Activated CD4-positive, alpha-beta T cell treated with anti-CD3 and anti-CD28 coated beads, Interleukin-2, amount 10 ng/mL, durations not matched to agents 24 days and 14 days (primary cell): ENCODE results near the gene ACHE. TPM values are rescaled to one million over a fixed set of nuclear protein-coding genes. Genes with fewer than 3 reads are reported as not detected.

Experiments used
- DNase-seq: peaks from one replicate; pipeline ENCODE4 v3.0.0; 2022
- H3K27ac Mint-ChIP-seq: one replicate; pipeline ENCODE4 v1.8.0; 2022; ENCODE audit warnings: mild to moderate bottlenecking, mixed read lengths
- H3K27me3 Mint-ChIP-seq: one replicate; pipeline ENCODE4 v1.8.0; 2022; ENCODE audit warnings: mixed read lengths
- H3K36me3 Mint-ChIP-seq: one replicate; pipeline ENCODE4 v1.8.0; 2022; ENCODE audit warnings: low read depth, mild to moderate bottlenecking, mixed read lengths
- H3K4me1 Mint-ChIP-seq: one replicate; pipeline ENCODE4 v1.8.0; 2021; ENCODE audit warnings: mixed read lengths
- H3K4me3 Mint-ChIP-seq: one replicate; pipeline ENCODE4 v1.8.0; 2022; ENCODE audit warnings: mild to moderate bottlenecking, moderate library complexity, mixed read lengths
- H3K9me3 Mint-ChIP-seq: one replicate; pipeline ENCODE4 v1.8.0; 2021; ENCODE audit warnings: mixed read lengths
- intact Hi-C: fragments of 100-400 bp; cut with micrococcal nuclease; formaldehyde crosslinking; loops from one replicate; pipeline ENCODE4 v1.15.1; 2023
- total RNA-seq: library from RNA; stranded (reverse); gene quantifications from 2 replicates; pipeline ENCODE4 v1.2.3, GENCODE V29; 2022

Gene ACHE
- total RNA-seq, 1 donor from 2014 or later: not detected

GRCh38 chr7:100867776-100868485 lies 27.8 kb downstream of the ACHE start:
- peak overlapping the region; percentile 99 for H3K4me3 Mint-ChIP-seq
- intact Hi-C loops: loop anchor here (1.0 to 2.0 kb wide), 2 partner anchors 16 to 31 kb away; partner anchors contain the start of gene SLC12A9
- H3K27me3 Mint-ChIP-seq: no peaks in the 10 kb centered on the region

DNA sequence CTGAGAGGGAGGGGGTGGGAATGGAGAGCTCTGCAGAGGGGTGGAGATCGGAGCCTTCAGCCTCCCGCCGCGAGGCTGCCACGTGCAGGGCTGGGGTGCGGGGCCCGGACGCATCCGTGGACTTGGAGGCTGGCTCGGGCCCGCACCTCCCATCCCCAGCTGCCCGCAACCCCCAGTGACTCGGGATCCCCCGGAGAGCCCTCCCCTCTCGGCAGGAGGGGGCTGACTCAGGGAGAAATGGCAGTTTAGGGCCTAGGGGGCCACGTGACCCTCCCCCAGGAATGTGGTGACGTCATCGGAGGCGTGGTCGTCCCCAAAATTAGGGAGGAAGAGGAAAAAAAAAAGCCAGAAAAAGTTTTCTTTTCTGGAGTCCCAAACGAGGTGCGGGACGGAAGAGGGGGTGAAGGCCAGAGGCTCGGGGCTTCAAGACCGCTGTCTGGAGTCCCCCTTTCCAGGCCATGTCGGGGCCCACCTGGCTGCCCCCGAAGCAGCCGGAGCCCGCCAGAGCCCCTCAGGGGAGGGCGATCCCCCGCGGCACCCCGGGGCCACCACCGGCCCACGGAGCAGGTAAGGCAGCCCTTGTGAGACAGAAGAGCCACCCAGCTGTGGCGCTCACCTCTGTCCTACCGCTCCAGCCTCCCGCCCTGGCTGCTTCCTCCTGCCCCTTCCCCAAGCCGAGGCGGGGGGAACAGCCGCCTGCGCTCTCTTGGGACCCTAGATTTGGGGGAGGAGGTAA lies 28.5 kb downstream of the ACHE start, which contains the start of gene TRIP6:
TRIP6 (plus strand) TSS at position 348 of the 736 bp plus-strand sequence; CDS start at position 459, 111 bp downstream.
- Mint-ChIP-seq H3K9me3 (no peaks in the 10 kb centered on the region), H3K4me3 (peak within 1 kb of the TSS; percentile 99), H3K27ac (peak within 1 kb of the TSS; percentile 98), H3K36me3 (peaks cover 36% of the 10 kb centered on the region), H3K4me1 (peaks cover 12% of the 10 kb centered on the region), H3K27me3 (no peaks in the 10 kb centered on the region)
- peak; percentile 89 for DNase-seq
- intact Hi-C loops: loop anchor here (1.0 to 2.0 kb wide), 2 partner anchors 15 to 30 kb away; partner anchors contain the start of gene SLC12A9

More at GRCh38 chr7:100867776-100868485, 27.8 kb downstream of the ACHE start:
- H3K27ac Mint-ChIP-seq: peak overlapping the region; percentile 88
- H3K4me1 Mint-ChIP-seq: peaks cover 15% of the 10 kb centered on the region
- no peaks in the 10 kb centered on the region for H3K9me3 Mint-ChIP-seq
- H3K36me3 Mint-ChIP-seq: peaks cover 34% of the 10 kb centered on the region
- DNase-seq: peak; percentile 61

- H3K4me3 Mint-ChIP-seq: peak overlapping the region; percentile 99
- intact Hi-C loops: loop anchor here (1.0 to 2.0 kb wide), 2 partner anchors 14 to 30 kb away; partner anchors contain the start of gene SLC12A9
- peak overlapping the region; percentile 98 for H3K27ac Mint-ChIP-seq
- peaks cover 12% of the 10 kb centered on the region for H3K4me1 Mint-ChIP-seq
- no peaks in the 10 kb centered on the region for H3K9me3 Mint-ChIP-seq
- H3K27me3 Mint-ChIP-seq: no peaks in the 10 kb centered on the region
- peaks cover 36% of the 10 kb centered on the region for H3K36me3 Mint-ChIP-seq
- DNase-seq: no peak
Observed at GRCh38 chr7:100866729-100867039, 29.0 kb downstream of the ACHE start.

DNA sequence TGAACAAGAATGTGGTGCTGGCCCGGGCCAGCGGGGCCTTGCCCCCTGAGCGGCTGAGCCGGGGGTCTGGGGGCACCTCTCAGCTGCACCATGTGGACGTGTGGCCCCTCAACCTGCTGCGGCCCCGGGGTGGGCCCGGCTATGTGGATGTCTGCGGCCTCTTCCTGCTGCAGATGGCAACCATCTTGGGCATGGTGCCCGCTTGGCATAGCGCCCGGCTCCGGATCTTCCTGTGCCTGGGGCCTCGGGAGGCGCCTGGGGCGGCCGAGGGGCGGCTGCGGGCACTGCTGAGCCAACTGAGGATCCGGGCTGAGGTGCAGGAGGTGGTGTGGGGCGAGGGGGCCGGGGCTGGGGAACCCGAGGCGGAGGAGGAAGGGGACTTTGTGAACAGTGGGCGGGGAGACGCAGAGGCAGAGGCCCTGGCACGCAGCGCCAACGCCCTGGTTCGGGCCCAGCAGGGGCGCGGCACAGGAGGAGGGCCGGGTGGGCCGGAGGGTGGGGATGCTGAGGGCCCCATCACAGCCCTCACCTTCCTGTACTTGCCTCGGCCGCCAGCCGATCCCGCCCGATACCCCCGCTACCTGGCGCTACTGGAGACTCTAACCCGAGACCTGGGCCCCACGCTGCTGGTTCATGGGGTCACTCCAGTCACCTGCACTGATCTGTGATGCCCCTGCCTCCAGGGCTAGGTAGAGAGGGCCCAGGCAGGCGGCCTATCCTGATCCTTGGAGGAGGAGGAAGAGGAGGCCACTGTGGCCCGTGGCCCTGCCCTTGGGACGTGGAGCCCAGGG lies 29.6 kb downstream of the ACHE start:
- Mint-ChIP-seq H3K4me1 (peaks cover 8% of the 10 kb centered on the region), H3K27ac (peak overlapping the region; percentile 98), H3K4me3 (peak overlapping the region; percentile 99), H3K9me3 (no peaks in the 10 kb centered on the region), H3K36me3 (peaks cover 31% of the 10 kb centered on the region), H3K27me3 (no peaks in the 10 kb centered on the region)
- intact Hi-C loops: loop anchor here (2.0 kb wide), 1 partner anchor 29 kb away; no protein-coding TSS in a partner anchor
- DNase-seq: peak; percentile 67

GRCh38 chr7:100865372-100865911 lies 30.2 kb downstream of the ACHE start:
- intact Hi-C loops: no loop called here
- no peaks in the 10 kb centered on the region for H3K9me3 Mint-ChIP-seq
- no peak overlapping the region for H3K27ac Mint-ChIP-seq
- peaks cover 33% of the 10 kb centered on the region for H3K36me3 Mint-ChIP-seq
- H3K4me1 Mint-ChIP-seq: peaks cover 7% of the 10 kb centered on the region
- no peak overlapping the region for H3K4me3 Mint-ChIP-seq
- H3K27me3 Mint-ChIP-seq: no peaks in the 10 kb centered on the region
- DNase-seq: no peak

- intact Hi-C loops: no loop called here
- peaks cover 41% of the 10 kb centered on the region for H3K36me3 Mint-ChIP-seq
- no peaks in the 10 kb centered on the region for H3K27me3 Mint-ChIP-seq
- no peak overlapping the region for H3K4me3 Mint-ChIP-seq
- peak overlapping the region; percentile 41 for H3K27ac Mint-ChIP-seq
- H3K4me1 Mint-ChIP-seq: peaks cover 7% of the 10 kb centered on the region
- DNase-seq: no peak
- H3K9me3 Mint-ChIP-seq: no peaks in the 10 kb centered on the region
Observed at GRCh38 chr7:100864263-100864845, 31.3 kb downstream of the ACHE start.

- H3K4me1 Mint-ChIP-seq: peaks cover 7% of the 10 kb centered on the region
- no peaks in the 10 kb centered on the region for H3K9me3 Mint-ChIP-seq
- no peak overlapping the region for H3K27ac Mint-ChIP-seq
- no peaks in the 10 kb centered on the region for H3K27me3 Mint-ChIP-seq
- H3K36me3 Mint-ChIP-seq: peaks cover 44% of the 10 kb centered on the region
- intact Hi-C loops: no loop called here
- DNase-seq: no peak
- no peak overlapping the region for H3K4me3 Mint-ChIP-seq
Observed at GRCh38 chr7:100863406-100863950, 32.2 kb downstream of the ACHE start.

- Mint-ChIP-seq H3K27me3 (no peaks in the 10 kb centered on the region), H3K9me3 (no peaks in the 10 kb centered on the region), H3K36me3 (peaks cover 44% of the 10 kb centered on the region), H3K4me3 (no peak overlapping the region), H3K27ac (no peak overlapping the region), H3K4me1 (no peaks in the 10 kb centered on the region)
- DNase-seq: no peak
- intact Hi-C loops: no loop called here
Observed at GRCh38 chr7:100861616-100861985, 34.1 kb downstream of the ACHE start.

DNA sequence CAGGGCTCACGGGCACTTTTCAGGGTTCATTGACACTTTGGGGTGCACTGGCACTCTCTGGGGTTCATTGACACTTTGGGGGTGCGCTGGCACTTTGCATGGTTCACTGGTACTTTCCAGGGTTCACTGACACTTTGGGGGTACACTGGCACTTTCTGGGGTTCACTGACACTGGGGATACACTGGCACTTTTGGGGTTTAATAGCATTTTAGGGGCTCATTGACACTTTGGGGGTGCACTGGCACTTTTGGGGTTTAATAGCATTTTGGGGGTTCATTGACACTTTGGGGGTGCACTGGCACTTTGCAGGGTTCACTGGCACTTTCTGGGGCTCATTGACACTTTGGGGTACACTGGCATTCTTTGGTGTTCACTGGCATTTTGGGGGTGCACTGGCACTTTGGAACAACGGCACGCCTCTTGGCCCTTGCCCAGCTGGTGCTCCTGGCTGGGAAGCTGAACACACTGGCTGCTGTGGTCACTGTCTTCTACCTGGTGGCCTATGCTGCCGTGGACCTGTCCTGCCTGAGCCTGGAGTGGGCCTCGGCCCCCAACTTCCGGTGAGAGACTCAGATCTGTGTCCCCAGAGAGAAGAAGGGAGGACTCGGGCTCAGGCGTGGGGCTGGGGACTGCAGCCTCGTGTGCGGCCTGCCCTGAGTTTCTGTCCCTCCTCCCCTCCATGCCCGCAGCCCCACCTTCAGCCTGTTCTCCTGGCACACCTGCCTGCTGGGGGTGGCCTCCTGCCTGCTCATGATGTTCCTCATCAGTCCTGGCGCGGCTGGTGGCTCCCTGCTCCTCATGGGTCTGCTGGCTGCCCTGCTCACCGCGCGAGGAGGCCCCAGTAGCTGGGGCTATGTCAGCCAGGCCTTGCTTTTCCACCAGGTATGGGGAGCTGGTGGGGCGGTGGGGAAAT lies 34.7 kb downstream of the ACHE start:
- peaks cover 44% of the 10 kb centered on the region for H3K36me3 Mint-ChIP-seq

DNA sequence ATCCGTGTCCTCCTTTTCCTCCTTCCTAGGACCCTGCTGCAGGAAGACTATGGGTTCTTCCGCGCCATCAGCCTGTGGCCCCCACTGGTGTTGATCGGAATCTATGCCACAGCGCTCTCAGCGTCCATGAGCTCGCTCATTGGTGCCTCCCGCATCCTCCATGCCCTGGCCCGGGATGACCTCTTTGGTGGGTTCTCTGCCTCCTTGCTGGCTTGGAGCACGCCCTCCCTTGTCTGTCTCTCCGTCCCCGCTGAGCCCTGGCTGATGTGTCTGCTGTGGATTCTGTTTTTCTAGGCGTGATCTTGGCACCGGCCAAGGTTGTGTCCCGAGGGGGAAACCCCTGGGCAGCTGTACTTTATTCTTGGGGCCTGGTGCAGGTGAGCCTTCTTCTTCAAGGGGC lies 35.8 kb downstream of the ACHE start:
- H3K4me3 Mint-ChIP-seq: no peak overlapping the region
- peaks cover 44% of the 10 kb centered on the region for H3K36me3 Mint-ChIP-seq
- H3K27me3 Mint-ChIP-seq: no peaks in the 10 kb centered on the region

More for the DNA sequence above, 34.7 kb downstream of the ACHE start:
- Mint-ChIP-seq H3K27me3 (no peaks in the 10 kb centered on the region), H3K4me1 (no peaks in the 10 kb centered on the region), H3K9me3 (no peaks in the 10 kb centered on the region), H3K27ac (no peak overlapping the region), H3K4me3 (no peak overlapping the region)
- intact Hi-C loops: no loop called here
- no peak for DNase-seq

GRCh38 chr7:100856871-100857282 lies 38.8 kb downstream of the ACHE start:
- H3K4me1 Mint-ChIP-seq: peaks cover 11% of the 10 kb centered on the region
- H3K27me3 Mint-ChIP-seq: no peaks in the 10 kb centered on the region
- H3K4me3 Mint-ChIP-seq: no peak overlapping the region
- no peak overlapping the region for H3K27ac Mint-ChIP-seq
- no peaks in the 10 kb centered on the region for H3K9me3 Mint-ChIP-seq
- no peak for DNase-seq
- intact Hi-C loops: no loop called here
- H3K36me3 Mint-ChIP-seq: peaks cover 35% of the 10 kb centered on the region

More for the DNA sequence above, 35.8 kb downstream of the ACHE start:
- Mint-ChIP-seq H3K4me1 (no peaks in the 10 kb centered on the region), H3K9me3 (no peaks in the 10 kb centered on the region), H3K27ac (no peak overlapping the region)
- intact Hi-C loops: no loop called here
- DNase-seq: no peak

- Mint-ChIP-seq H3K36me3 (peaks cover 30% of the 10 kb centered on the region), H3K4me1 (peaks cover 12% of the 10 kb centered on the region), H3K27me3 (no peaks in the 10 kb centered on the region), H3K4me3 (no peak overlapping the region), H3K9me3 (no peaks in the 10 kb centered on the region), H3K27ac (no peak overlapping the region)
- no peak for DNase-seq
- intact Hi-C loops: no loop called here
Observed at GRCh38 chr7:100855515-100855914, 40.2 kb downstream of the ACHE start.
